ENCODE results near the gene RIC8A.
A peak's percentile ranks its signal among the peaks of the same experiment; 100 is the strongest.
"Not testable (repeated sequence)": the region's sequence is repeated elsewhere in the genome, so short reads cannot be mapped to it uniquely, and the experiment has no call there.

The RIC8A gene

DNA sequence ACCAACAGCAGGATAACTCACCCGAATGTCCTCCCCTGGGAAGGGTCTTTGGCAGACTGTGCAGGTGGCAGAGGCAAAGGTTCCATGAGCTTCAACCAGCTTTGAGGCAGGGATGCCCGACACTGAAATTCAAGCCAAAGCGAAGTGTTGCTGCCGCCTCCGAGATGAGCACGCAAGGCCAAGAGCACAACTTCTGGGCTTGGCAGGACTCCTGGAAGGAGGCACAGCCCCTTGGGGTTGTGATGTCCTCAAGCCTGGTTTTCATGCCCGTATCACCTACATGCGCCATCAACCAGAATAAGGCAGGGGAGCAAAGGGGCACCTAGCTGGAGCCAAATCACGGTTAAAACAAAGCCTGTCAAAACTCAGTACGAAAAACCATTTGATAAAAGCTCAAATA, 22.9 kb downstream of the RIC8A start:
- no peak for DNase-seq (ENCODE audit: low read depth)
- H3K4me3 ChIP-seq (replicated peaks; ENCODE audit: low read depth, low read length), result no peak overlapping the region
- TF ChIP-seq, protein P1, sequence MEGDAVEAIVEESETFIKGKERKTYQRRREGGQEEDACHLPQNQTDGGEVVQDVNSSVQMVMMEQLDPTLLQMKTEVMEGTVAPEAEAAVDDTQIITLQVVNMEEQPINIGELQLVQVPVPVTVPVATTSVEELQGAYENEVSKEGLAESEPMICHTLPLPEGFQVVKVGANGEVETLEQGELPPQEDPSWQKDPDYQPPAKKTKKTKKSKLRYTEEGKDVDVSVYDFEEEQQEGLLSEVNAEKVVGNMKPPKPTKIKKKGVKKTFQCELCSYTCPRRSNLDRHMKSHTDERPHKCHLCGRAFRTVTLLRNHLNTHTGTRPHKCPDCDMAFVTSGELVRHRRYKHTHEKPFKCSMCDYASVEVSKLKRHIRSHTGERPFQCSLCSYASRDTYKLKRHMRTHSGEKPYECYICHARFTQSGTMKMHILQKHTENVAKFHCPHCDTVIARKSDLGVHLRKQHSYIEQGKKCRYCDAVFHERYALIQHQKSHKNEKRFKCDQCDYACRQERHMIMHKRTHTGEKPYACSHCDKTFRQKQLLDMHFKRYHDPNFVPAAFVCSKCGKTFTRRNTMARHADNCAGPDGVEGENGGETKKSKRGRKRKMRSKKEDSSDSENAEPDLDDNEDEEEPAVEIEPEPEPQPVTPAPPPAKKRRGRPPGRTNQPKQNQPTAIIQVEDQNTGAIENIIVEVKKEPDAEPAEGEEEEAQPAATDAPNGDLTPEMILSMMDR (IDR thresholded peaks at IDR 0.05; ENCODE audit: low read length, missing control alignments), result no peak

DNA sequence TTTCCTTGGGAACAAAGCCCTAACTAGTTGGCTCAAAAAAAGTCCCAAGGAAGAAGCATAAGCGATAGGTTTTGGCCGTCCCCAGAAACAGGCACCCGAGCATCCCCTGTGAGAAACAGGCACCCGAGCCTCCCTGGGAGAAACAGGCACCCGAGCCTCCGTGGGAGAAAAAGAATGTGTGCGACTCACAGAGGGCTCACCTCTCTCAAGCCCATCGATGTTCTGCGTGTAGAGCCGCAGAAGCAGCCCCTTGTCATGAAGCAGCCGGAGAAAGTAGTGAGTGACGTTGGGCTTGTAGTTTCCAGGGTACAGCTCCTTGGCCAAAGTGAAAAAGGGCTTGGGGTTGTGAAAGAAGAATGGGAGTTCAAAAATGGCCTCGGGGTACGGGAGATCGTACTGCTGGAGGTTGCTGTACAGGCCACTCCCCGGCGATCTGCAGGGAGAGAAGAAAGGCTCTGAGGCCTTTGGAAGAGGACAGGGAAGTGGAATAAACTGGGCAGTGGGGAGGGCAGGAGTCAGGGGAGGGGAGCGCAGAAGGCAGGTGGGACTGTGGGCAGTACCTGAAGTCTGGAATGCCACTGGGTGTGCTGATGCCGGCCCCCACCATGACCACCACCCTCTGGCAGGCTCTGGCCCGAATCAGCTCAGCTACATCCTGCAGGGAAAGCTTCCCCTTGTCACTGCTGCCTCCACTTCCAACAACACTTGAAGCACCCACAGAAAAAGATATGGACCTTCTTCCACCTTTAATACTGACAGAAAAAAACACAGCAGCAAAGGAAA, 25.5 kb downstream of the RIC8A start:
- no peak overlapping the region for H3K4me3 ChIP-seq (replicated peaks; ENCODE audit: low read depth, low read length)
- TF ChIP-seq, protein P1 (IDR thresholded peaks at IDR 0.05; ENCODE audit: low read length, missing control alignments), result no peak
- no peak for DNase-seq (ENCODE audit: low read depth)

DNA sequence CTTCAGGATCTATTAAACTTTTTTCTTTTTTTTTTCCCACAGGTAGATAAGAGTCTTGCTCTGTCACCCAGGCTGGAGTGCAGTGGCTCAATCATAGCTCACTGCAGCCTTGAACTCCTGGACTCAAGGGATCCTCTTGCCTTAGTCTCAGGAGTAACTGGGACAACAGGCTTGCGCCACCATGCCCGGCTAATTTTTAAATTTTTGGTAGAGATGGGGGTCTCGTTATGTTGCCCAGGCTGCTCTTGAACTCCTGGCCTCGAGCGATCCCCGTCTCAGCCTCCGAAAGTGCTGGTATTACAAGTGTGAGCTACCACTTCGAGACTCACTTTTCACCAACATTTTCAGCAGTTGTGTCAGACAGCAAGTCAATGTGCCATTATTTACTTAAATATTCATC, 27.7 kb downstream of the RIC8A start:
- H3K4me3 ChIP-seq (replicated peaks; ENCODE audit: low read depth, low read length), result peak overlapping the region; percentile 98
- TF ChIP-seq, protein P1 (IDR thresholded peaks at IDR 0.05; ENCODE audit: low read length, missing control alignments), result no peak
- no peak for DNase-seq (ENCODE audit: low read depth)

- DNase-seq (ENCODE audit: low read depth), result peak; percentile 59
These were observed 28.1 kb downstream of the RIC8A start for GRCh38 chr11:235609-235996.

GRCh38 chr11:235997-236773, 28.7 kb downstream of the RIC8A start, which contains the start of gene SIRT3:
Gene SIRT3, minus strand, starts transcription at chr11:236342. Its CDS starts 14 bp downstream, at chr11:236328.
- peak; percentile 71 for DNase-seq (ENCODE audit: low read depth)
- peak within 1 kb of the TSS; percentile 98 for H3K4me3 ChIP-seq (replicated peaks; ENCODE audit: low read depth, low read length)
- TF ChIP-seq, protein P1 (IDR thresholded peaks at IDR 0.05; ENCODE audit: low read length, missing control alignments), result no peak

More at GRCh38 chr11:235609-235996, 28.1 kb downstream of the RIC8A start:
- TF ChIP-seq, protein P1 (IDR thresholded peaks at IDR 0.05; ENCODE audit: low read length, missing control alignments), result no peak
- H3K4me3 ChIP-seq (replicated peaks; ENCODE audit: low read depth, low read length), result peak overlapping the region; percentile 98

GRCh38 chr11:236774-237767, 29.6 kb downstream of the RIC8A start, which contains the start of gene PSMD13:
Gene PSMD13, plus strand, starts transcription at chr11:236976. Its CDS starts 74 bp downstream, at chr11:237050.
- DNase-seq (ENCODE audit: low read depth), result peak; percentile 84
- TF ChIP-seq, protein P1 (IDR thresholded peaks at IDR 0.05; ENCODE audit: low read length, missing control alignments), result no peak

DNA sequence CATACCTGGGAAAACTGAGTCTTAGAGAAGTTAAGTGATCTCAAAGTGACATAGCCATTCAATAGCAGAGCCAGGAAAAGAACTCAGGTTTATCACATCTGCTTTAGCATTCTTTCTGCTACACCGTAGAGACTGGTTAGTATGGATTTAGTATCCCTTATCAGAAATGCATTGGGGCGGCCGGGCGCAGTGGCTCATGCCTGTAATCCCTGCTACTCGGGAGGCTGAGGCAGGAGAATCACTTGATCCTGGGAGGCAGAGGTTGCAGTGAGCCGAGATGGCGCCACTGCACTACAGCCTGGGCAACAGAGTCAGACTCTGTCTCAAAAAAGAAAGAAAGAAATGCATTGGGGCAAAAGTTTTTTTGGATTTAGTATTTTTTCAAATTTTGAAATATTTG, 30.8 kb downstream of the RIC8A start:
- H3K4me3 ChIP-seq (replicated peaks; ENCODE audit: low read depth, low read length), result peak overlapping the region; percentile 5
- not testable (repeated sequence) for DNase-seq (ENCODE audit: low read depth)

More at GRCh38 chr11:236774-237767, 29.6 kb downstream of the RIC8A start, which contains the start of gene PSMD13:
- H3K4me3 ChIP-seq (replicated peaks; ENCODE audit: low read depth, low read length), result peak within 1 kb of the TSS; percentile 98

Data from fibroblast of pulmonary artery (primary cell).